OCI-LY7 (cell line): ENCODE data around the gene KRT23. TPM values are rescaled to one million over a fixed set of nuclear protein-coding genes. Genes with fewer than 3 reads are reported as not detected.

Experiments
- BruUV-seq: library from RNA; stranded (reverse); fragments of 400-500 nt; replicated peaks from 2 replicates; lab custom pipeline; 2021; lab: Mats Ljungman, UMichigan
- CTCF ChIA-PET: fragments of 300-600 bp; sonication (Branson Sonifier 250); formaldehyde crosslinking; loops from one replicate; lab custom pipeline; 2022; ENCODE audit warnings: antibody characterized with exemption; ENCODE audit not compliant: unreplicated experiment; lab: Charles Lee
- POLR2A ChIA-PET: fragments of 300-600 bp; sonication (Branson Sonifier 250); formaldehyde crosslinking; loops from one replicate; lab custom pipeline; 2022; ENCODE audit warnings: antibody characterized with exemption; lab: Charles Lee
- DNase-seq: peaks from one replicate; pipeline ENCODE4 v3.0.0-alpha.2; 2015; ENCODE audit warnings: low spot score
- H2AFZ ChIP-seq: fragments of 200-600 bp; sonication (generic), shearing (Covaris generic); 2 replicates; pipeline ENCODE4 v1.6.1; 2014; ENCODE audit warnings: mild to moderate bottlenecking, antibody characterized with exemption, low read length, moderate library complexity
- H3K27ac ChIP-seq: fragments of 200-600 bp; sonication (generic); 2 replicates; pipeline ENCODE4 v1.5.1; 2014; ENCODE audit warnings: mixed run types, low read depth, mild to moderate bottlenecking, moderate library complexity, low read length, inconsistent platforms; ENCODE audit not compliant: poor library complexity, severe bottlenecking
- H3K36me3 ChIP-seq: fragments of 200-600 bp; sonication (generic); 2 replicates; pipeline ENCODE4 v1.6.1; 2014; ENCODE audit warnings: mild to moderate bottlenecking, antibody characterized with exemption, low read length, moderate library complexity, mixed read lengths; ENCODE audit not compliant: insufficient read depth
- H3K4me1 ChIP-seq: fragments of 200-600 bp; sonication (generic); 2 replicates; pipeline ENCODE4 v1.5.1; 2014; ENCODE audit warnings: mild to moderate bottlenecking, low read length; ENCODE audit not compliant: insufficient read depth, poor library complexity, severe bottlenecking
- H3K4me2 ChIP-seq: fragments of 200-600 bp; sonication (generic); 2 replicates; pipeline ENCODE4 v1.6.1; 2014; ENCODE audit warnings: mild to moderate bottlenecking, low read length
- H3K4me3 ChIP-seq: fragments of 200-600 bp; sonication (generic); 2 replicates; pipeline ENCODE4 v1.5.1; 2014; ENCODE audit warnings: mild to moderate bottlenecking, low read depth, low read length; ENCODE audit not compliant: poor library complexity, severe bottlenecking
- H3K79me2 ChIP-seq: fragments of 200-600 bp; sonication (generic); 2 replicates; pipeline ENCODE4 v1.6.1; 2016; ENCODE audit warnings: low read depth, mild to moderate bottlenecking, low read length, moderate library complexity, mixed read lengths; ENCODE audit not compliant: insufficient read depth
- H3K9me2 ChIP-seq: fragments of 200-600 bp; sonication (generic); 2 replicates; pipeline ENCODE4 v1.6.1; 2016; ENCODE audit warnings: mild to moderate bottlenecking, low read length, mixed read lengths; ENCODE audit not compliant: insufficient read depth
- H3K9me3 ChIP-seq: fragments of 200-600 bp; sonication (generic); 2 replicates; pipeline ENCODE4 v1.6.1; 2014; ENCODE audit warnings: mild to moderate bottlenecking, mixed run types, low read length, mixed read lengths
- H4K20me1 ChIP-seq: fragments of 200-600 bp; sonication (generic); 2 replicates; pipeline ENCODE4 v1.6.1; 2014; ENCODE audit warnings: mild to moderate bottlenecking, antibody characterized with exemption, low read length, moderate library complexity, mixed read lengths; ENCODE audit not compliant: insufficient read depth
- EZH2phosphoT487 ChIP-seq: fragments of 200-600 bp; sonication (generic); IDR thresholded peaks from 2 replicates; pipeline ENCODE4 v1.6.1; 2018; ENCODE audit warnings: low read depth, borderline replicate concordance, mild to moderate bottlenecking, mixed run types, antibody characterized with exemption, low read length, moderate library complexity, mixed read lengths
- intact Hi-C: fragments of 100-400 bp; cut with micrococcal nuclease; formaldehyde crosslinking; loops from one replicate; pipeline ENCODE4 v1.10.0; 2022; ENCODE audit not compliant: unreplicated experiment
- total RNA-seq, 2 experiments: library from RNA; depleted of rRNA in 1 of 2; stranded (reverse); fragments of >200 nt in 1 of 2; shearing (Covaris generic) in 1 of 2; gene quantifications; 2 replicates each; pipeline ENCODE4 v1.2.3, GENCODE V29; 2014 to 2022
- TF ChIP-seq, protein P1 (sequence below): fragments of 200-600 bp; sonication (generic); conservative IDR thresholded peaks from 2 replicates; pipeline ENCODE4 v1.5.1; 2014; ENCODE audit warnings: mild to moderate bottlenecking, antibody characterized with exemption, low read length, moderate library complexity, mixed read lengths

Gene KRT23
- total RNA-seq, 2 experiments from 2014 or later: not detected

DNA sequence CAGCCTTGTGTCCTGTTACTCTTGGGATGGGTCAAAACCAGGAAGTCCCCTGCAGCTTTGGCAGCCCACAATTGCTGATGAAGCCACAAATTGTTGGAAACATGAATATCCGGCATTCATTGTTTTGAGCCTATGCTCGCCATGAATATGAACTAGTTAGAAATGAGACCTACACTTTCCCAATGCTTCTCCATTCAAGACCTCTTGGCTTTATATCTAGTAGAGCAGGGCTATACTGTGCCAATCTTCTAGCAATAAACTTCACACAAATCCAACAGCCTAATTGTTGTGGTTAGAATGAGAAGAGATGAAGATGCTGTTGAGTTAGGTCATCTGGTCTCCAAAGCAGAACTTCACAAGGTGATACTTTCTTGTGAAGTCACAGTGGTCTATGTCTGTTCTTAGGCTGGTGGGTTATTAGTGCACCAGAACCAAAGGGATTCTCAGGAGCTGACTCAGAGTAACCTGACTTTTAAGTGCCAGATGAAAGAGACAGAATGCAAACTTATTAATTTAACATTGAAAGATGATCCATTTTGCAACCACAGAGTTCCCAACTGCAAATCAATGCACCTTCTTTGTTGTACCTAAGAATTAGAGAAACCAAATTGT lies 13.7 kb upstream of the KRT23 start:
- Histone ChIP-seq H3K4me1 (no peaks in the 10 kb centered on the region), H3K36me3 (no peaks in the 10 kb centered on the region), H3K4me3 (no peak overlapping the region), H4K20me1 (no peaks in the 10 kb centered on the region), H2AFZ (no peak overlapping the region), H3K27ac (no peak overlapping the region), H3K9me2 (no peaks in the 10 kb centered on the region), H3K79me2 (no peaks in the 10 kb centered on the region), H3K4me2 (no peak overlapping the region), H3K9me3 (no peaks in the 10 kb centered on the region)
- intact Hi-C loops: no loop called here
- TF ChIP-seq, protein P1, sequence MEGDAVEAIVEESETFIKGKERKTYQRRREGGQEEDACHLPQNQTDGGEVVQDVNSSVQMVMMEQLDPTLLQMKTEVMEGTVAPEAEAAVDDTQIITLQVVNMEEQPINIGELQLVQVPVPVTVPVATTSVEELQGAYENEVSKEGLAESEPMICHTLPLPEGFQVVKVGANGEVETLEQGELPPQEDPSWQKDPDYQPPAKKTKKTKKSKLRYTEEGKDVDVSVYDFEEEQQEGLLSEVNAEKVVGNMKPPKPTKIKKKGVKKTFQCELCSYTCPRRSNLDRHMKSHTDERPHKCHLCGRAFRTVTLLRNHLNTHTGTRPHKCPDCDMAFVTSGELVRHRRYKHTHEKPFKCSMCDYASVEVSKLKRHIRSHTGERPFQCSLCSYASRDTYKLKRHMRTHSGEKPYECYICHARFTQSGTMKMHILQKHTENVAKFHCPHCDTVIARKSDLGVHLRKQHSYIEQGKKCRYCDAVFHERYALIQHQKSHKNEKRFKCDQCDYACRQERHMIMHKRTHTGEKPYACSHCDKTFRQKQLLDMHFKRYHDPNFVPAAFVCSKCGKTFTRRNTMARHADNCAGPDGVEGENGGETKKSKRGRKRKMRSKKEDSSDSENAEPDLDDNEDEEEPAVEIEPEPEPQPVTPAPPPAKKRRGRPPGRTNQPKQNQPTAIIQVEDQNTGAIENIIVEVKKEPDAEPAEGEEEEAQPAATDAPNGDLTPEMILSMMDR: no peak
- no peak for TF ChIP-seq EZH2phosphoT487
- DNase-seq: no peak
- no TSS peak for BruUV-seq
- ChIA-PET CTCF (no interaction called here), POLR2A (no interaction called here)

DNA sequence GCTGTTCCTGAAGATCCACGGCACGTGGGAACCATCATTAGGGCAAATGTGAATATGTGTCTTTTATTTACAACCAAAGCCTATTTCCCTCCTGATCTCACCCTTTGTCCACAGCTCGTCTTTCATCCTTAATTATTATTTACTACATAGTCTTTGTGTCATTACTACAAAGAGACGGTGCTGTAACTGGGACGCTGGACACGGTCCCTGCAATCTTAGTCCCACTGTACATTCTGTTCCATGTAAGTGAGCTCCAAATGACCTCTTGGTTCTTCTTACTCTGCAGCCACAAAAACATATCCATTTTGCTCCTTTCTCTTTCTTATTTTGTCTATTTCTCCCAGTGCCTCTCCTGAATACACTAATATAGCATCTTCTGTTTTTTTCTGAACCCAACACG lies 12.7 kb upstream of the KRT23 start:
- no peak for TF ChIP-seq EZH2phosphoT487
- TF ChIP-seq, protein P1: no peak
- H3K79me2 ChIP-seq: no peaks in the 10 kb centered on the region
- CTCF ChIA-PET: no interaction called here
- H2AFZ ChIP-seq: no peak overlapping the region
- no peak overlapping the region for H3K27ac ChIP-seq
- H3K4me1 ChIP-seq: no peaks in the 10 kb centered on the region
- BruUV-seq: no TSS peak
- POLR2A ChIA-PET: no interaction called here
- H3K36me3 ChIP-seq: no peaks in the 10 kb centered on the region
- DNase-seq: no peak
- no peak overlapping the region for H3K4me2 ChIP-seq
- H3K4me3 ChIP-seq: no peak overlapping the region
- intact Hi-C loops: no loop called here
- no peaks in the 10 kb centered on the region for H3K9me3 ChIP-seq
- H3K9me2 ChIP-seq: no peaks in the 10 kb centered on the region
- no peaks in the 10 kb centered on the region for H4K20me1 ChIP-seq

DNA sequence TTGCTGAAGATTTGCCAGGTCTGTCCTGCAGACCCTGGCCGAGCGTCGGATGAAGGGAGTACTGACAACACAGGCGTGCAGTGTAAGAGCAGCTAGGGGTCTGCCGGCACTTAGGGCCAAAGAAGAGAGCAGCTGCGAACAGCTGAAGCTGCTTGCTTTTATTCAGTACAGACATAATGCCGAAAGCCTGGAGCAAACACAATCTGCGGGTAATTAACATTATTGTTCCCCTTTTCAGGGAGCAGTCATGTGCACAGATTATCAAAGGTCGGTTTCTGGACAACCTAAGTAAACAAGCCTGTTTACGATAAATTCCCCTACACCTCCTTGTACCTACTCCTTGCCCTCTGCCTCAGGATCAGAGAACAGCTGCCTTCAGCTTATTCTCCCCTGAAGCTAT lies 12.0 kb upstream of the KRT23 start:
- TF ChIP-seq, protein P1: no peak
- no peak for TF ChIP-seq EZH2phosphoT487
- DNase-seq: no peak
- no peaks in the 10 kb centered on the region for H3K9me2 ChIP-seq
- no peak overlapping the region for H2AFZ ChIP-seq
- no peaks in the 10 kb centered on the region for H3K4me1 ChIP-seq
- H3K36me3 ChIP-seq: no peaks in the 10 kb centered on the region
- BruUV-seq: no TSS peak
- H4K20me1 ChIP-seq: no peaks in the 10 kb centered on the region
- no peaks in the 10 kb centered on the region for H3K79me2 ChIP-seq
- no peaks in the 10 kb centered on the region for H3K9me3 ChIP-seq
- H3K27ac ChIP-seq: no peak overlapping the region
- CTCF ChIA-PET: no interaction called here
- POLR2A ChIA-PET: no interaction called here
- intact Hi-C loops: no loop called here
- no peak overlapping the region for H3K4me2 ChIP-seq
- no peak overlapping the region for H3K4me3 ChIP-seq
